Small intestine (tissue), 7 donors: ENCODE data around the gene KHDC4. TPM values are rescaled to one million over a fixed set of nuclear protein-coding genes. Genes with fewer than 3 reads are reported as not detected.

Experiments
- DNase-seq, 2 donors: peaks; one replicate each; pipeline versions ENCODE4 v3.0.0 to v3.0.0-alpha.2; 2013
- FAIRE-seq: peaks from 2 replicates; lab custom pipeline; 2012; peaks lifted over from hg19 to GRCh38; lab: Jason Lieb, UNC
- H3K27ac ChIP-seq, 3 donors: one replicate each; pipeline ENCODE4 v1.5.1; 2013; ENCODE audit warnings: low read length in 2 of 3, mild to moderate bottlenecking in 2 of 3, control low read depth in 1 of 3, inconsistent platforms in 1 of 3, low read depth in 1 of 3, moderate library complexity in 1 of 3
- H3K27me3 ChIP-seq, 3 donors: one replicate each; pipeline ENCODE4 v1.6.1; 2013; ENCODE audit warnings: low read length in 3 of 3, inconsistent platforms in 1 of 3; ENCODE audit not compliant: control insufficient read depth in 3 of 3, insufficient read depth in 3 of 3
- H3K36me3 ChIP-seq, 3 donors: one replicate each; pipeline ENCODE4 v1.6.1; 2013; ENCODE audit warnings: low read length in 3 of 3, inconsistent platforms in 1 of 3, low read depth in 1 of 3, mild to moderate bottlenecking in 1 of 3, moderate library complexity in 1 of 3; ENCODE audit not compliant: control insufficient read depth in 3 of 3, insufficient read depth in 2 of 3
- H3K4me1 ChIP-seq, 3 donors: one replicate each; pipeline ENCODE4 v1.6.1; 2013; ENCODE audit warnings: low read length in 2 of 3, inconsistent platforms in 1 of 3, low read depth in 1 of 3, mild to moderate bottlenecking in 1 of 3, moderate library complexity in 1 of 3; ENCODE audit not compliant: control insufficient read depth in 3 of 3, insufficient read depth in 2 of 3
- H3K4me3 ChIP-seq, 3 donors: one replicate each; pipeline ENCODE4 v1.5.1; 2013; ENCODE audit warnings: low read length in 3 of 3, control low read depth in 1 of 3, inconsistent platforms in 1 of 3, low read depth in 1 of 3, mild to moderate bottlenecking in 1 of 3, moderate library complexity in 1 of 3
- H3K9me3 ChIP-seq, 2 donors: one replicate each; pipeline ENCODE4 v1.6.1; 2013; ENCODE audit warnings: low read depth in 1 of 2, low read length in 1 of 2; ENCODE audit not compliant: control insufficient read depth in 2 of 2, insufficient read depth in 1 of 2
- WGBS, 3 donors: extraction: QIAGEN DNeasy Blood & Tissue Kit; methylation state at CpG; one replicate each; pipeline ENCODE4 v1.1.7; 2013; 5-methylcytosine and 5-hydroxymethylcytosine counted together
- polyA plus RNA-seq, 4 donors: library from polyadenylated mRNA; stranded (reverse) in 3 of 4; unstranded in 1 of 4; fragments of 200-250 nt in 3 of 4; fragments of 120-200 nt in 1 of 4; gene quantifications; one replicate each; pipeline versions ENCODE4 v1.2.1 to v1.2.3, GENCODE V29; 2013
- donor health status: healthy with polysubstance abuse.
- donor health status: control.
- donor health status: control.
- donor health status: Bipolar disorder and iron deficiency.
- donor health status: healthy.

Gene KHDC4
- polyA plus RNA-seq, 4 donors = 7.3 to 70.5 (median 22.3) TPM

DNA sequence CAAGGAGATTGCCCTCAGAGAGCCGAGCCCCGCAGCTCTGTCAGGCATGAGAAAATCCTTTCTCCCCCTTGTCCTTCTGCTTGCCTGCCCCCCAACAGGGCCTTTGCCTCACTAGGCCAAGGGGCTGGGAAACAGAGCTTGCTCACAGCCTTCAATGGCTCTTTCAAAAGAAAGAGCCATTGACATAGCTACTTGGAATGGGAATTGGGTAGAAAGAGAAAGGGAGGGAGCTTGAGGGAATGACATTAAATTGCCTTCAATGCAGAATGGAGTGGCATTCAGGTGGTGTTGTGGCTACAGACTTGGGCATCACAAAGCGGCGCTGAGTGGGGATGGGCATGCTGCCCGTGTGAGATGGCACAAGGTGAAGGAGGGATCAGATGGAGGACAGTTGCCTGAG is 61.7 kb downstream of the KHDC4 start:
- Histone ChIP-seq H3K27ac (no peak overlapping the region), H3K27me3 (no peaks in the 10 kb centered on the region), H3K9me3 (no peaks in the 10 kb centered on the region), H3K4me1 (no peaks in the 10 kb centered on the region), H3K36me3 (peaks cover 0 to 13% (median 0%) of the 10 kb centered on the region in 3 donors), H3K4me3 (no peak overlapping the region)
- 90 to 94% (median 93%) methylated on average over 5 of the region's 5 CpGs for WGBS, 3 donors
- no peak for FAIRE-seq
- DNase-seq = no peak

DNA sequence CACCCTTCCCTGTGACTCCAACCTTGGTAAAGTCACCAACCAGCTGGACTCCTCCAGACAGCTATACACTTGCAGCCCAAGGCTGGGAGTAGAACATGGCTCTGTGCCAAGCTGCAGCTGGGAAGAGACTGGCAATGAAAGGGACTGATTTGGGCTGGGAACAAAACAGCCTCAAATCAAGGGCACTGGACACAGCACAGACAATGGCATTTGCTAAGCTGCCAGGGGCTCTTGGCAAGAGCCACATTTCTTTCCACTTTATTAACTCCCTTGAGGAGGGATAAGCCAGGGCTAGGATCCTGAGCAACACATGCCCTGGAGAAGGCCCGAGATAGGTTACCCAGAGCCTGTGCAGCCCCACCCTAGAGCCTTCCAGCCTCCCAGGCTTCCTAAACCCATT is 62.8 kb downstream of the KHDC4 start:
- DNase-seq (no peak), FAIRE-seq (no peak)
- Histone ChIP-seq H3K9me3 (no peaks in the 10 kb centered on the region), H3K36me3 (peaks cover 0 to 13% (median 0%) of the 10 kb centered on the region in 3 donors), H3K4me1 (no peaks in the 10 kb centered on the region), H3K27ac (no peak overlapping the region), H3K4me3 (no peak overlapping the region), H3K27me3 (no peaks in the 10 kb centered on the region)
- WGBS, 3 donors = 58 to 71% (median 69%) methylated on average over 1 of the region's 1 CpG

DNA sequence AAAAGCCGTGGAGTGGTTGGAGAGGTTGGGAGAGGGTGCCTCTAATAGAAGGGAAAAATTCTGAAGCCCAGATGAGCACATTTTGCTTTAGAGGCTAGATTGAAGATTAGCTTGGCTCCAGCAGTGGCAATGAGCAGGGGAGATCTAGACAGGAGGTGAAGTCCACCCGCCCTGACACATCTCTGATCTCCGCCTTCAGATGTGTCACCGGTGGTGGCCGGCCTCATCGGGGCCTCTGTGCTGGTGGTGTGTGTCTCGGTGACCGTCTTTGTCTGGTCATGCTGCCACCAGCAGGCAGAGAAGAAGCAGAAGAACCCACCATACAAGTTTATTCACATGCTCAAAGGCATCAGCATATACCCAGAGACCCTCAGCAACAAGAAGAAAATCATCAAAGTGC is 66.4 kb downstream of the KHDC4 start:
- Histone ChIP-seq H3K36me3 (peaks cover 0 to 16% (median 0%) of the 10 kb centered on the region in 3 donors), H3K9me3 (no peaks in the 10 kb centered on the region), H3K4me3 (no peak overlapping the region), H3K27me3 (no peaks in the 10 kb centered on the region), H3K4me1 (no peaks in the 10 kb centered on the region), H3K27ac (no peak overlapping the region)
- DNase-seq (no peak), FAIRE-seq (no peak)
- 88 to 93% (median 93%) methylated on average over 8 of the region's 8 CpGs for WGBS, 3 donors

DNA sequence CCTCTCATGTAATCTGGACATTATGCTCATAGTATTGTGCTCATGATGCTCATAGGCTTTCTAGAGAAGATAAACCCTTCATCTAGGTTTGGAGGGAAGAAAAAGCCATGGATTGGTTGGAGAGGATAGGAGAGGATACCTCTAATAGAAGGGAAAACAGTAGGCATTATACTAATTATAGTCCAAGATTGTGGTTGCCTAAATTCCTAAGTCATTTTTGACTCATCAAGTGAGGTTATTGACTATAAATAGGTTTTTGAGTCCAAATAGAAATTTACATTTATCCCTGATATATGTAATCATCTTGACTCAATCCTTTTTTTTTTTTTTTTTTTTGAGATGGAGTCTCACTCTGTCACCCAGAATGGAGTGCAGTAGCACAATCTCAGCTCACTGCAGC is 69.8 kb downstream of the KHDC4 start:
- Histone ChIP-seq H3K4me1 (no peaks in the 10 kb centered on the region), H3K27me3 (peaks cover 0 to 6% (median 0%) of the 10 kb centered on the region in 3 donors), H3K9me3 (no peaks in the 10 kb centered on the region), H3K36me3 (peaks cover 0 to 7% (median 0%) of the 10 kb centered on the region in 3 donors), H3K27ac (no peak overlapping the region), H3K4me3 (no peak overlapping the region)
- DNase-seq = no peak
- FAIRE-seq = no peak

Other genes with a start within 250 kb of the KHDC4 start
- gene YY1AP1, start 245.6 kb downstream of the KHDC4 start, polyA plus RNA-seq = 10 to 100 TPM; 29.4 to 54.8 (median 35.2) TPM
- 10 to 100 TPM; 86.5 to 97.8 (median 91.4) TPM for gene DAP3, start 245.3 kb downstream of the KHDC4 start, polyA plus RNA-seq
- gene GON4L, start 77.2 kb downstream of the KHDC4 start, polyA plus RNA-seq = 10 to 100 TPM; 15.3 to 47.2 (median 22.0) TPM
- gene SYT11, start 74.8 kb downstream of the KHDC4 start, polyA plus RNA-seq = 10 to 100 TPM in 1 of 4 donors, 1 to 10 TPM in 1, under 1 TPM in 1, not detected in 1; 0.54 to 12.9 (median 4.7) TPM
- gene RIT1, start 23.1 kb downstream of the KHDC4 start, polyA plus RNA-seq = 10 to 100 TPM in 2 of 4 donors, 1 to 10 TPM in 2; 9.7 to 57.8 (median 11.7) TPM
- 1 to 10 TPM in 2 of 4 donors, under 1 TPM in 1, not detected in 1; 0.82 to 1.5 (median 1.3) TPM for gene RXFP4, start 7.2 kb upstream of the KHDC4 start, polyA plus RNA-seq
- gene ARHGEF2, start 44.1 kb upstream of the KHDC4 start, polyA plus RNA-seq = 10 to 100 TPM; 14.6 to 61.6 (median 38.2) TPM
- gene SSR2, start 86.5 kb upstream of the KHDC4 start, polyA plus RNA-seq = 100 to 1,000 TPM; 133 to 316 (median 266) TPM
- gene UBQLN4, start 119.4 kb upstream of the KHDC4 start, polyA plus RNA-seq = 10 to 100 TPM; 14.1 to 37.1 (median 20.4) TPM
- 100 to 1,000 TPM in 3 of 4 donors, 10 to 100 TPM in 1; 66.7 to 226 (median 148) TPM for gene LAMTOR2, start 120.4 kb upstream of the KHDC4 start, polyA plus RNA-seq
- gene RAB25, start 126.7 kb upstream of the KHDC4 start, polyA plus RNA-seq = 100 to 1,000 TPM; 140 to 216 (median 169) TPM
- gene MEX3A, start 148.1 kb upstream of the KHDC4 start, polyA plus RNA-seq = 1 to 10 TPM in 2 of 4 donors, under 1 TPM in 2; under 0.01 to 5.6 (median 0.87) TPM
- 100 to 1,000 TPM in 3 of 4 donors, 10 to 100 TPM in 1; 89.7 to 168 (median 105) TPM for gene LMNA, start 180.3 kb upstream of the KHDC4 start, polyA plus RNA-seq
- 1 to 10 TPM in 3 of 4 donors, under 1 TPM in 1; 0.89 to 7.7 (median 1.8) TPM for gene SEMA4A, start 219.2 kb upstream of the KHDC4 start, polyA plus RNA-seq